Sigmoid colon (tissue), 7 donors: ENCODE results near the gene DCAF5. TPM values are rescaled to one million over a fixed set of nuclear protein-coding genes. Genes with fewer than 3 reads are reported as not detected.
A peak's percentile ranks its signal among the peaks of the same experiment; 100 is the strongest.

Experiments used
- DNase-seq: peaks from one replicate; pipeline ENCODE4 v3.0.0-alpha.2; 2019
- H3K27ac ChIP-seq, 4 donors: fragments of 200-600 bp; sonication (generic); one replicate each; pipeline ENCODE4 v1.5.1; 2016 to 2019; ENCODE audit warnings: mild to moderate bottlenecking in 1 of 4
- H3K27me3 ChIP-seq, 3 donors: fragments of 200-600 bp; sonication (generic); one replicate each; pipeline ENCODE4 v1.5.1; 2019; ENCODE audit warnings: mild to moderate bottlenecking in 1 of 3
- H3K36me3 ChIP-seq, 4 donors: fragments of 200-600 bp; sonication (generic); one replicate each; pipeline ENCODE4 v1.5.1; 2016 to 2019
- H3K4me1 ChIP-seq, 4 donors: fragments of 200-600 bp; sonication (generic); one replicate each; pipeline ENCODE4 v1.5.1; 2017 to 2019
- H3K4me3 ChIP-seq, 4 donors: fragments of 200-600 bp; sonication (generic); one replicate each; pipeline ENCODE4 v1.5.1; 2017 to 2019; ENCODE audit warnings: mild to moderate bottlenecking in 2 of 4, moderate library complexity in 1 of 4
- H3K9me3 ChIP-seq, 4 donors: fragments of 200-600 bp in 3 of 4; sonication (generic) in 3 of 4; one replicate each; pipeline versions ENCODE4 v1.5.1 to v1.6.1; 2013 to 2019
- EP300 ChIP-seq, 4 donors: sonication (generic); formaldehyde crosslinking; IDR thresholded peaks; one replicate each; pipeline ENCODE4 v1.6.1; 2017; ENCODE audit warnings: antibody characterized with exemption in 4 of 4
- POLR2A ChIP-seq, 2 donors: fragments of 450-650 bp; IDR thresholded peaks; one replicate each; pipeline ENCODE4 v1.6.1; 2016; ENCODE audit warnings: antibody characterized with exemption in 2 of 2, mild to moderate bottlenecking in 2 of 2, moderate library complexity in 2 of 2
- POLR2AphosphoS5 ChIP-seq, 4 donors: sonication (generic); formaldehyde crosslinking; IDR thresholded peaks; one replicate each; pipeline ENCODE4 v1.6.1; 2017; ENCODE audit warnings: antibody characterized with exemption in 4 of 4
- WGBS, 2 donors: extraction: QIAGEN DNeasy Blood & Tissue Kit; methylation state at CpG; one replicate each; pipeline ENCODE4 v1.1.7; 2013; 5-methylcytosine and 5-hydroxymethylcytosine counted together
- intact Hi-C: fragments of 100-400 bp; cut with DNase I; formaldehyde crosslinking; loops from one replicate; pipeline ENCODE4 v1.15.1; 2023
- polyA plus RNA-seq, 3 donors: library from polyadenylated mRNA; stranded (reverse); fragments of 200-250 nt; gene quantifications; one replicate each; pipeline ENCODE4 v1.2.3, GENCODE V29; 2013
- total RNA-seq, 4 donors: library from RNA; depleted of rRNA; stranded (reverse); fragments of >200 nt; gene quantifications; one replicate each; pipeline ENCODE4 v1.1.0, GENCODE V29; 2016
- TF ChIP-seq, protein P1 (sequence below), 4 experiments: fragments of 450-650 bp in 3 of 4; fragments of 200-600 bp in 1 of 4; IDR thresholded peaks; one replicate each; pipeline ENCODE4 v1.5.1; 2016 to 2019; ENCODE audit warnings: antibody characterized with exemption in 4 of 4, mild to moderate bottlenecking in 3 of 4, moderate library complexity in 2 of 4
- donor health status: healthy with polysubstance abuse.
- donor health status: Bipolar disorder and iron deficiency.
- donor health status: healthy.

DCAF5 gene
- total and polyA plus RNA-seq, 7 donors = 13.2 to 56.8 (median 36.4) TPM

DNA sequence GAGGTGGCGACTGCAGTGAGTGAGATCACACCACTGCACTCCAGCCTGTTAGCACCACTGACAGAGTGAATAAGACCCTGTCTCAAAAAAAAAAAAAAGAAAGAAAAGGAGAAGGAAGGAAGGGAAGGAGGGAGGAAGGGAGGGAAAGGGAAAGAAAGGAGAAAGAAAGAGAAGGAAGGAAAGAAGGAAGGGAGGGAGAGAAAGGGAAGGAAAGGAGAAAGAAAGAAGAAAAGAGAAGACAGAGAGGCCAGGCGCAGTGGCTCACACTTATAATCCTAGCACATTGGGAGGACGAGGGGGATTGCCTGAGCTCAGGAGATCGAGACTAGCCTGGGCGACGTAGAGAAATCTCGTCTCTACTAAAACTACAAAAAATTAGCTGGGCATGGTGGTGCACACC, 13.2 kb downstream of the DCAF5 start:
- DNase-seq = no peak
- no peaks in the 10 kb centered on the region for H3K9me3 ChIP-seq
- no peaks in the 10 kb centered on the region for H3K36me3 ChIP-seq
- TF ChIP-seq EP300 (IDR thresholded peaks at IDR 0.05) (no peak), POLR2AphosphoS5 (IDR thresholded peaks at IDR 0.05) (no peak), POLR2A (IDR thresholded peaks at IDR 0.05) (no peak)
- H3K4me3 ChIP-seq = no peak overlapping the region
- no peaks in the 10 kb centered on the region for H3K27me3 ChIP-seq
- 81 to 82% methylated on average over 7 of the region's 7 CpGs for WGBS, 2 donors
- intact Hi-C loops = no loop called here
- H3K27ac ChIP-seq = peak overlapping the region in 1 of 4 donors; percentile 70
- peaks cover 0 to 36% (median 28%) of the 10 kb centered on the region in 4 donors for H3K4me1 ChIP-seq

- Histone ChIP-seq H3K27me3 (no peaks in the 10 kb centered on the region), H3K27ac (peak overlapping the region; percentile 51 to 70 (median 69)), H3K36me3 (no peaks in the 10 kb centered on the region), H3K4me3 (no peak overlapping the region), H3K9me3 (no peaks in the 10 kb centered on the region), H3K4me1 (peaks cover 0 to 52% (median 40%) of the 10 kb centered on the region in 4 donors)
- intact Hi-C loops = no loop called here
- TF ChIP-seq, protein P1, sequence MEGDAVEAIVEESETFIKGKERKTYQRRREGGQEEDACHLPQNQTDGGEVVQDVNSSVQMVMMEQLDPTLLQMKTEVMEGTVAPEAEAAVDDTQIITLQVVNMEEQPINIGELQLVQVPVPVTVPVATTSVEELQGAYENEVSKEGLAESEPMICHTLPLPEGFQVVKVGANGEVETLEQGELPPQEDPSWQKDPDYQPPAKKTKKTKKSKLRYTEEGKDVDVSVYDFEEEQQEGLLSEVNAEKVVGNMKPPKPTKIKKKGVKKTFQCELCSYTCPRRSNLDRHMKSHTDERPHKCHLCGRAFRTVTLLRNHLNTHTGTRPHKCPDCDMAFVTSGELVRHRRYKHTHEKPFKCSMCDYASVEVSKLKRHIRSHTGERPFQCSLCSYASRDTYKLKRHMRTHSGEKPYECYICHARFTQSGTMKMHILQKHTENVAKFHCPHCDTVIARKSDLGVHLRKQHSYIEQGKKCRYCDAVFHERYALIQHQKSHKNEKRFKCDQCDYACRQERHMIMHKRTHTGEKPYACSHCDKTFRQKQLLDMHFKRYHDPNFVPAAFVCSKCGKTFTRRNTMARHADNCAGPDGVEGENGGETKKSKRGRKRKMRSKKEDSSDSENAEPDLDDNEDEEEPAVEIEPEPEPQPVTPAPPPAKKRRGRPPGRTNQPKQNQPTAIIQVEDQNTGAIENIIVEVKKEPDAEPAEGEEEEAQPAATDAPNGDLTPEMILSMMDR (IDR thresholded peaks at IDR 0.05) = no peak
- TF ChIP-seq POLR2AphosphoS5 (IDR thresholded peaks at IDR 0.05) = peak in 3 of 4 donors; percentile 46 to 54 (median 49)
- DNase-seq = no peak
- 61 to 67% methylated on average over 2 of the region's 2 CpGs for WGBS, 2 donors
These were observed 14.9 kb downstream of the DCAF5 start for GRCh38 chr14:69137843-69138535.

DNA sequence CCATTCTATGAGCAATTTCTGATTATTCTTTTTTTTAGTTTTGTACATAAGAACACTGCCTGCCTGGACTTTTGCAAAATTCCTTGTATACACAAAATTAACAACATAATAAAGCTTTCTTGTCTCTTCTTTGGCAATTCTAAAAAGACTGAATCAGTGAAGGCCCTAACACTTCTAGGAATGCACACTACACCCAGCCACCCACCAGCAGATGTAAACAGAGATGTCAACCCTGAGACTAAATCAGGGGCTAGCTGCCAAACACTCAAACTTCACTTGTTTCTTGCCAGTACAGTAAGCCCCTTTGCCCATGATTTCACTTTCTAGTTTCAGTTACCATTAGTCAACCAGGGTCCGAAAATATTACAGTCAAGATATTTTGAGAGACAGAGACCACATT, 15.5 kb downstream of the DCAF5 start:
- no peak overlapping the region for H3K4me3 ChIP-seq
- H3K4me1 ChIP-seq = peaks cover 0 to 57% (median 43%) of the 10 kb centered on the region in 4 donors
- intact Hi-C loops = no loop called here
- DNase-seq = no peak
- no peaks in the 10 kb centered on the region for H3K36me3 ChIP-seq
- H3K27ac ChIP-seq = peak overlapping the region; percentile 51 to 70 (median 69)
- H3K27me3 ChIP-seq = no peaks in the 10 kb centered on the region
- WGBS, 2 donors = 33 to 61% methylated on average over 1 of the region's 1 CpG
- TF ChIP-seq, protein P1 (IDR thresholded peaks at IDR 0.05) = no peak
- TF ChIP-seq POLR2AphosphoS5 (IDR thresholded peaks at IDR 0.05) = no peak
- no peak for TF ChIP-seq POLR2A (IDR thresholded peaks at IDR 0.05)
- TF ChIP-seq EP300 (IDR thresholded peaks at IDR 0.05) = no peak
- H3K9me3 ChIP-seq = no peaks in the 10 kb centered on the region

DNA sequence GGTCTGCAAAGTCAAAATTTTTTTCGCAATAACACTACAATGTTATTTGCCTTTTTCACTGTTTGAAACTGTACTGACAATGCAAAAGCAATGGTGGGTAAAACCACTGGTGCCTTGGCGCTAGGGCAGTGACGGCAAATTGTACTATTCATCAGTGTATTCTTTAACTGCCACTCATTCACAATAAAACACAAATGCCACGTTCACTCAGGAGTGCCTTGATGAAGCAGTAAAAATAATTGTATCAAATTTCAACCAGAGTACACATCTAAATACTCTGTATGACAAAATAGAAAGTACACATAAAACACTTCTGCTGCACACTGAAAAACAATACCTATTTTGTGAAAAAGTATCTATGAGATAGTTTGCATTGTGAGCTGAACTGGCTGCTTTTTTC, 17.8 kb downstream of the DCAF5 start:
- TF ChIP-seq POLR2A (IDR thresholded peaks at IDR 0.05) (no peak), POLR2AphosphoS5 (IDR thresholded peaks at IDR 0.05) (no peak), EP300 (IDR thresholded peaks at IDR 0.05) (no peak)
- TF ChIP-seq, protein P1 (IDR thresholded peaks at IDR 0.05) = no peak
- H3K27ac ChIP-seq = no peak overlapping the region
- WGBS, 2 donors = 77 to 85% methylated on average over 4 of the region's 4 CpGs
- H3K4me1 ChIP-seq = peaks cover 0 to 80% (median 58%) of the 10 kb centered on the region in 4 donors
- intact Hi-C loops = no loop called here
- DNase-seq = no peak
- no peak overlapping the region for H3K4me3 ChIP-seq
- H3K36me3 ChIP-seq = no peaks in the 10 kb centered on the region
- no peaks in the 10 kb centered on the region for H3K27me3 ChIP-seq
- H3K9me3 ChIP-seq = no peaks in the 10 kb centered on the region

GRCh38 chr14:69133206-69134125, 19.5 kb downstream of the DCAF5 start:
- TF ChIP-seq EP300 (IDR thresholded peaks at IDR 0.05) (no peak), POLR2A (IDR thresholded peaks at IDR 0.05) (no peak), POLR2AphosphoS5 (IDR thresholded peaks at IDR 0.05) (peak in 1 of 4 donors; percentile 13)
- TF ChIP-seq, protein P1 (IDR thresholded peaks at IDR 0.05) = no peak
- WGBS, 2 donors = 32 to 49% methylated on average over 3 of the region's 3 CpGs

More at GRCh38 chr14:69133206-69134125, 19.5 kb downstream of the DCAF5 start:
- H3K4me3 ChIP-seq = no peak overlapping the region
- no peaks in the 10 kb centered on the region for H3K36me3 ChIP-seq
- peaks cover 0 to 88% (median 64%) of the 10 kb centered on the region in 4 donors for H3K4me1 ChIP-seq
- H3K27ac ChIP-seq = peak overlapping the region in 3 of 4 donors; percentile 22 to 60 (median 53)
- no peaks in the 10 kb centered on the region for H3K9me3 ChIP-seq
- H3K27me3 ChIP-seq = no peaks in the 10 kb centered on the region
- no peak for DNase-seq
- intact Hi-C loops = no loop called here
